Activated CD4-positive, alpha-beta T cell treated with anti-CD3 and anti-CD28 coated beads, Interleukin-2, amount 50 U/mL, for 1 hour (primary cell): Measurements from ENCODE around the gene NSL1.
"Not testable (repeated sequence)": the region's sequence is repeated elsewhere in the genome, so short reads cannot be mapped to it uniquely, and the experiment has no call there.

Experiments
- DNase-seq: peaks from one replicate; pipeline ENCODE4 v3.0.0-alpha.2; 2020

Gene NSL1

DNA sequence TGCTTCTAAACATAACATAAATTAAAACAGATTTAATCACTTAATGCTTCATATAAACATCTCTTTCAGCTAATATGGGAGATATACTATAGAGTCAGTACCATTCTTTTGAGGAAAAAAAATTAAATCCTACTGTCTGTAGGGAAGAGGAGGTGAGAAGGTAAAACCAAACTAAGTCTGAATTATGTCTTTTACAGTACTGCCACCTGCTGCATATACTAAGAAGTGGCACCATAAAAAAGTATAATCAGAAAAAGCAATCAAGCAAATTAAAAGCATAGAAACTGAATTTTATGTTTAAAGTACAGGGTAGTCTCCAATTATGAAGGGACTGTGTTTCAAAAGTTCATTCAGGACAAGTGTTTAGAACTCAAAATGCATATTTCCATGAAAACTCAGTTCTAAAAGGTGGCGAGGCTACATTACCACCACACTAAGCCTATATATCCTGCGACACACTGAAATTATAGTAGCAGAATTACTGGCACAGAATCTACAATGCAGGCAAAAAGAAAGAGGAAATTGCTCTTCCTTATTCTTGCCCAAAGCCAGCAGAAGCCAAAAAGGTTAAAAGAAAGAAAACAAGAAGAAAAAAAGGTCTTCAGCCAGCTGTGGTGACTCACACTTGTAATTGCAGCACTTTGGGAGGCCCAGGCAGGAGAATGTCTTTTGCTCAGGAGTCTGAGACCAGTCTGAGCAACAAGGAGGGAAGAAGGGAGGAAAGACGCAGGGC lies 9.0 kb downstream of the NSL1 start:
- no peak for DNase-seq

DNA sequence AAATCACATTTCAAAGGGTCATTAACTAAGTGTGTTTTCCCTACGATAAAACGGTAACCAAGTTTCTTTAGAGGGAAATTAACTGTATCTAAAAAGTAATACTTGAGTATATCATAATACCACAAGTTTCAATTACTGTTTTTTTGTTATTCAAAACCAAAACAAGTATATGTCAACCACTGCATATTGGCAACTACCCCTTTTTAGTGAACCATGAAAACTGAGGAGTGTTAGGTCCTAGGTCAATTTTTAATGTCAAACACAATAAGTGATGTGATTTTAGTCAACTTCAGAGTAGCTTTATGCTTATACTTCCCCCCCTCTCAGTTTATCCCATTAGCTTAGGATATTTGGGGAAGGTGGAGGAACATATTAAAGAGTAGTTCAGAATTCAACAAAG lies 10.4 kb downstream of the NSL1 start:
- no peak for DNase-seq

DNA sequence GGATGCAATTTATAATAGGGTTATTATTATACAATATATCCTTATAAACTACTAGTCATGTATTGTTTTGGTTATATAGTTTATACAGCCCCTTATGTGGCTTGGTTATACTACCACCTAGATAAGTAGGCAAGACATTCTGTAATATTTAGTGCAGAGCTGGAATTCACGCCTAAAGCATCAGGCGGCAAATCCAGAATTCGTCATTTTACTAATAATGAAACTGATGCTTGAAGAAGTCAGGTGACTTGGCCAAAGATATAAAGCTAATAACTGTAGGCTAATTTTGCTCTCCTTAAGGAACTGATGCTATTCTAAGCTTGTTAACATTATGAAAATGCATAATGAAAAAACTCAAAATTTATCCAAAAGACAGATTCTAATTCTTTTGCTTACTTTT lies 10.8 kb downstream of the NSL1 start:
- DNase-seq = no peak

DNA sequence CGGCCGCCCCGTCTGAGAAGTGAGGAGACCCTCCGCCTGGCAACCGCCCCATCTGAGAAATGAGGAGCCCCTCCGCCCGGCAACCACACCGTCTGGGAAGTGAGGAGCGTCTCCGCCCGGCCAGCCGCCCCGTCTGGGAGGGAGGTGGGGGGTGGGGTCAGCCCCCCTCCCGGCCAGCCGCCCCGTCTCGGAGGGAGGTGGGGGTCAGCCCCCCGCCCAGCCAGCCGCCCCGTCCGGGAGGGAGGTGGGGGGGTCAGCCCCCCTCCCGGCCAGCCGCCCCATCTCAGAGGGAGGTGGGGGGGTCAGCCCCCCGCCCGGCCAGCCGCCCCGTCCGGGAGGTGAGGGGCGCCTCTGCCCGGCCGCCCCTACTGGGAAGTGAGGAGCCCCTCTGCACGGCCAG lies 12.5 kb downstream of the NSL1 start:
- DNase-seq = not testable (repeated sequence)

DNA sequence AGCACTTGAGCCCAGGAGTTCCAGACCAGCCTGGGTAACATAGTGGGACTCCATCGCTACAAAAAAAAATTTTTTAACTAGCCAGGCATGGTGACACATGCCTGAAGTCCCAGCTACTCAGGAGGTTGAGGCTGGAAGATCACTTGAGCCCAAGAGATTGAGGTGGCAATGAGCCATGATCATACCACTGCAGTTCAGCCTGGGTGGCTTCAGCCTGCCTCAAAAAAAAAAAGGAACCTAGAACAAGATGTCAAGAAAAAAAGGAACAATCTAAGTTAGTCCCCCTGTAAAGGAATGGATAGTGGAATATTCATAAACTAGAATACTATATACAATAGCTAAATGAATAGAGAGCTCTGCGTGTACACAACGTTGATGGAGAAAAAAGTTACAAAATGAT lies 14.4 kb downstream of the NSL1 start:
- DNase-seq = no peak

DNA sequence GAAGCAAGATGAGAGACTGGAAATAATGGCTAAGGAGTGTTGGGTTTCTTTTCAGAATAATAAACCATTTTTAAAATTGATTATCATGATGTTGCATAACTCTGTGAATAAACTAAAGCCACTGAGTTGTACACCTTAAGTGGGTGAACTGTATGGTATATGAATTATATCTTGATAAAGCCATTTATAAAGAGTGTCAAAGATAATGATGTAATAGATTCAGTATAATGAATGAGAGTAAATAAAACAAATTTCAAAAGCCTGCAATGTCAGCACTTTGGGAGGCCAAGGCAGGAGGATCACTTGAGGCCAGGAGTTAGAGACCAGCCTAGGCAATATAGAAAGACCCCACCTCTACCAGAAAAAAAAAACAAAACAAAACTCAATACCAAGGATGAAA lies 16.3 kb downstream of the NSL1 start:
- no peak for DNase-seq

DNA sequence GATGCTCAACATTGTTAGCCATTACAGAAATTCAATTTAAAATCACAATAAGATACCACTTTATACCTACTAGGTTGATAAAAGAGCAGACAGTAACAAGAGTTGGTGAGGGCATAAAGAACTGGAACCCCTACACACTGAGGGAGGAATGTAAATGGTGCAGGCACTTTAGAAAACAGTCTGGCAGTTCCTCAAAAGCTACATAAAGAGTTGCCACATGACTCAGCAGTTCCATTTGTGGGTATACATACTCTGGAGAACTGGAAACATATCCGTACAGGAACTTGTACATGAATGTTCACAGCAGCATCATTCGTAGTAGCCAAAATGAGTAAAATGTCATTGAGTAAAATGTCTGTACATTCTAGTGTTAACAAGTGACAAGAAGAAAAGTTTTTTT lies 17.0 kb downstream of the NSL1 start:
- DNase-seq = no peak

DNA sequence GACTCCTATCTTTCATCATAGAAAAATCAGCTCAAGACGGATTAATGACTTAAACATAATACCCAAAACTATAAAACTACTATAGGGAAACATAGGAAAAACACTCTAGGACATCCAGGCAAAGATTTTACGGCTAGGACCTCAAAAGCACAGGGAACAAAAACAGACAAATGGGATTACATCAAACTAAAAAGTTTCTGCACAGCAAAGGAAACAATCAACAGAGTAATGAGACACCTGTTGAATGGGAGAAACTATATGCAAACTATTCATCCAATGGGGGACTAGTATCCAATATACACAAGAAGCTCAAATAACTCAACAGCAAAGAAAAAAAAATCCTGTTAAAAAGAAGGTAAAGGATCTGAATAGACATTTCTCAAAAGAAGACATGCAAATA lies 18.6 kb downstream of the NSL1 start:
- DNase-seq = no peak

DNA sequence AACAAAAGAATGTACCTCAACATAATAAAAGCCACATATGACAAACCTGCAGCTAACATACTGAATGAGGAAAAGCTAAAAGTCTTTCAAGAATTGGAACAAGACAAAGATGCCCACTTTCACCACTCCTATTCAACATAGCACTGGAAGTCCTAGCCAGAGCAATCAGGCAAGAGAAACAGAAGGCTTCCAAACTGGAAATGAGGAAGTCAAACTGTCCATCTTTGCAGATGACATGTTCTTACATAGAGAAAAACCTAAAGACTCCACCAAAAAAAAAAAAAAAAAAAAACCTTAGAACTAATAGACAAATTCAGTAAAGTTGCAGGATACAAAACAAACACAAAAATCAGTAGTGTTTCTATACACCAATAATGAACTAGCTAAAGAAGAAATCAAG lies 20.2 kb downstream of the NSL1 start:
- DNase-seq = no peak

DNA sequence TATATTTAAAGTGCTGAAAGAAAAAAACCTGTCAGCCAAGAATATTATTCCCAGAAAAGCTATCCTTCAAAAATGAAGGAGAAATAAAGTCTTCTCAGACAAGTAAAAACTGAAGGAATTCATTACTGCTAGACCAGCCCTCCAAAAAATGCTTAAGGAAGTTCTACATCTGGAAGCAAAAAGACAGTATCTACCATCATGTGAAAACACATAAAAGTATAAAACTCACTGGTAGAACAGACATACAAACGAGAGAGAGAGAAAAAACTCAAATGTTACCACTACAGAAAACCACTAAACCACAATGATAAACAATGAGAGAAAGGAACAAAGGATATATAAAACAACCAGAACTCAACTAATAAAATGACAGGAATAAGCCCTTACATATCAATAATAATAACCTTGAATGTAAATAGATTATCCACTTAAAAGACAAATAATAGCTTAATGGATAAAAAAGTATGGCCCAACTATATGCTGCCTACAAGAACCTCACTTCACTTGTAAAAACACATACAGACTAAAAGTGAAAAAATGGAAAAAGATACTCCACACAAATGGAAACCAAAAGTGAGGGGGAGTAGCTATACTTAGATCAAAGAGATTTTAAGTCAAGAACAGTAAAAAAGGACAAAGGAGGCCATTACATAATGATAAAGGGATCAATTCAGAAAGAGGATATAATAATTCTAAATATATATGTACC lies 22.0 kb downstream of the NSL1 start:
- DNase-seq = no peak

DNA sequence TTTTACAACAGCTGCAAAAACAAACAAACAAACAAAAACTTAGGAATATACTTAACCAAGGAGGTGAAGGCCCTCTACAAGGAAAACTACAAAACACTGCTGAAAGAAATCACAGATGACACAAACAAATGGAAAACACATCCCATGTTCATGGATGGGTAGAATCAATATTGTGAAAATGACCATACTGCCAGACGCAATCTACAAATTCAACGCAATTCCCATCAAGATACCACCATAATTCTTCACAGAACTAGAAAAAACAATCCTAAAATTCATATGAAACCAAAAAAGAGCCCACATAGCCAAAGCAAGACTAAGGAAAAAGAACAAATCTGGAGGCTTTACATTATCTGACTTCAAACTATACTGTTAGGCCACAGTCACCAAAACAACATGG lies 24.8 kb downstream of the NSL1 start:
- not testable (repeated sequence) for DNase-seq

DNA sequence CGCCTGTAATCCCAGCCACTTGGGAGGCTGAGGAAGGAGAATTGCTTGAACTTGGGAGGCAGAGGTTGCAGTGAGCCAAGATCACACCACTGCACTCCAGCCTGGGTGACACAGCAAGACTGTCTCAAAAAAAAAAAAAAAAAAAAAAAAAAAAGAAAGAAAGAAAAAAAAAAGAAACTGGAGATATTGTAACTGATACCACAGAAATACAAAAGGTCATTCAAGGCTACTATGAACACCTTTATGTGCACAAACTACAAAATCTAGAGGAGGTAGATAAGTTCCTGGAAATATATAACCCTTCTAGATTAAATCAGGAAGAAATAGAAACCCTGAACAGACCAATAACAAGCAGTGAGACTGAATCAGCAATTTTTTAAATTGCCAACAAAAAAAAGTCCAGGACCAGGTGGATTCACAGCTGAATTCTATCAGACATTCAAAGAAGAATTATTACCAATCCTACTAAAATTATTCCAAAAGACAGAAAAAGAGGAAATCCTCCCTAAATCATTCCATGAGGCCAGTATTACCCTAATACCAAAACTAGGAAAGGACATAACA lies 26.8 kb downstream of the NSL1 start:
- not testable (repeated sequence) for DNase-seq

DNA sequence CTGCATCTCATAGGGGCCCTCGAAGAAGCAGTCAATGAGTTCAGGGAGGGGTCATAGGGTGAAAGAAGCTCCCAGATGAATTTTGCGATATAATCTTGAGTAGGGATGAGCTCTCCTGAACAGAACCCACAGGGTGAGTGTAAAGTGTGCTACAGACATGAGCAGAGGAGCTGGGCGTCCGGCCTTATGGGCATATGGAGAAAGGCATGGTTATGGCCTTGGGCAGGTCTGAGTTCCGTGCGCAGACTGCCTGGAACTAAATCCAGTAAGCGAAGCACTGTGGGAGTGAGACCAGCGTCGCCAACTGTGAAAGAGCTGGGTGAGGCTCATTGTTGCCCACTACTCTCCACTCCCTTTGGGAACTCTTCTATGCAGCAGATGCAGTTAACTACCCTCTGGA lies 28.7 kb downstream of the NSL1 start:
- no peak for DNase-seq

DNA sequence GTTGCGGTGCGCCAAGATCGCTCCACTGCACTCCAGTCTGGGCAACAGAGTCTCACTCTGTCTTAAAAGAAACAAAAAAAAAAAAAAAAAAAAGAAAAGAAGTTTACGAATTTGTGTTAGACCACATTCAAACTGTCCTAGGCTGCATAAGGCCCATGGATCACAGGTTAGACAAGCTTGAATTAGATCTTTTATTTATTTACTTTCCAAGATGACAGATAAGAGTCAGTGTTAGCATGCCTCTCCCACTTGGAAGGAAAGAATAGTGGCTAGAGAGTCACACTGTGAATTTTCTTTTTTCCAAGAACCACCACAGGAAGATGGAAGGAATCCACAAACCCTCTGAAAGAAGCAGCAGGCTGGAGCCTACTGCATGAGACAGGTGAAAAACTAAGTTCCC lies 29.3 kb downstream of the NSL1 start:
- no peak for DNase-seq

DNA sequence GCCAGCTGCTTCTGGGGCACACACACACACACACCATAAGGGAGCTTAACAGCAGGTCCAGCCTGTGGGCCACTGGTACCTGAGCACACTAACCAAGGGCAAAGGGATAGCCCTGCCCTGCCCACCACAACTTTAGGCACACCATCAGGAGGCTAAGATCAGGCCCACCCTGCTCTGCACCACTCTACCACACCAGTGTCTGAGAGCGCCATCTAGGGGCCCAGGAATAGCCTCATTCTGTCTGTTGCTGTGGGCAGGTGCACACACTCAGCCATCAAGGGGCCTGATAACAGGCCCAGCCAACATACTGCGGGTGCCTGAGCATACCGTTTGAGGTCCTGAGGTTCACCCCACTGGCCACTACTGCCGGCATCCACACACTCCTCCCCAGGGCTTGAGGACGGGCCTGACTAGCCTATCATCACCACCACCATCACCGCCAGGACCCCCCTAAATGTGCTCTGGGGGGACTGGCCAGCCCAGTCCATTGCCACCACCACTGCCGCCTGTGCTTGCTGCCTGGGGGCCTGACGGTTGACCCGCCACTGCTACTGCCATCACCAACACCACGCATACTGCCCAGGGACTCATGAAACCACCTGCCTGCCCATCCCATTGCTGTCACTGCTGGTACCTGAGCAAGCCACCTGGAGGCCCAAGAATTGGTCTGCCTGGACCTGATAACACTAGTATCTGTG lies 31.3 kb downstream of the NSL1 start:
- DNase-seq = peak; percentile 58

DNA sequence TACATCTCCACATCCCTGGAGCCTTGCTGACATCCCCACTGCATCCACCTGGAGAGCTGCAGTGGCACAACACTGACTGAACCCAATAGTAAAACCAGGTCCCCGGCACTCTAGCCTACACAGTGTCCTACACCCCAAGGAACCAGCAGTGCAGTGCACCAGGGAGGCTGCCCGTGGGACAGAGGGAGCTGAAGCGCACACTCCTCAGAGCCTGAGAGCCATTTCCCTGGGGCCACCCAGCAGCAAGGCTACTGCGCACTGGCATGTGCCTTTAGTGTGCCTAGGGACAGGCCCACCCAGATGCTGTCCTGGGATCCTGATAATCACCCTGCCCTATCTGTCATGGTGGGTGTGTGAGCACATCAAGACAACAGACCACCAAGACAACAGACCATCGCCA lies 31.9 kb downstream of the NSL1 start:
- DNase-seq = no peak

DNA sequence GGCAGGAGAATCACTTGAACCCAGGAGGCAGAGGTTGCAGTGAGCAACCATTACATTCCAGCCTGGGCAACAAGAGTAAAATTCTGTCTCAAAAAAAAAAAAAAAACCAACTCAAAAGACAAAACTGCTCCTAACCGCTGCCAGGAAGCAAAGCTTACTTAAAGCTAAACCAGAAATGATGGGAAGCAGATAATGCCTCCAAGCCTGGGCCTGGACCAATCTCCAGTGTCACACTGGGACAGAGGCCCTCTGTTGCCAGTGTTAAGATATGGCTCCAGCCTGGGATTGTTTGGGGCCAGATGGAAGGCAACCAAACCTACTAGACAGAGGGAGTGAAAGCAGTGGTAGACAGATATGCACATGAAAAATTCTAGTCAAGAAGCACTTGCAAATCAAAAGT lies 36.9 kb downstream of the NSL1 start:
- no peak for DNase-seq

DNA sequence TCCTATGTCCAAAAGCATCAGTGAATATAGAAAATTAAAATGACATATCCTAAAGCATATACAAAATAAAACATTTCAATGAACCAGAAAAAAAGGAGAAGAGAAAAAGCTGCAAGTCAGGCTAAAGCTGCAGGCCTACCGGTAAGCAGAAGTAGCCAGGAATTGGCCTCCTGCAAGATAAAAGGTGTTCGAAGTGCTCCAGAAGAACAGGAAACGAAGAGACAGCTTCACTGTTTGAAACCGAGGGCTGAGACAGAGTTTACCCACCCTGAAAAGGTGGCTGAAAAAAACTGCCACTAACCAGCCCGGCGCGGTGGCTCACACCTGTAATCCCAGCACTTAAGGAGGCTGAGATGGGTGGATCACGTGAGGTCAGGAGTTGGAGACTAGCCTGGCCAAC lies 37.4 kb downstream of the NSL1 start:
- no peak for DNase-seq

DNA sequence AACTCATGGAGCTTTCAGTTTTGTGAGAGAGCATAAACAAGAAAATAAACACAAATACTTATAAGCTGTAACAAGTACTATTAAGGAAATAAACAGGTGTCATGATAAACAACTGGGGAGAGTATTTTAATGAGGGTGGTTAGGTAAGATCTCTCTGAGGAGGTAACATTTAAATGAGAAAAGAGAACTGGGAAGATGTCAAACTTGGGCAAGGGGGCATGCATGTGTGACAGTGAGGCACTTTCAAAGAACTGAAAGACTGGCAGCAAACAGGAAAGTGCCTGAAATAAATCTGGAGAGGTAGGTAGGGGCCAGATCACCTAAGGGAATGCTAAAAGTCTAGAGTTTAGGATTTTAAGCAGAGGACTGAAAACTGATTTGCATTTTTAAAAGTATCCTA lies 37.8 kb downstream of the NSL1 start:
- DNase-seq = no peak

DNA sequence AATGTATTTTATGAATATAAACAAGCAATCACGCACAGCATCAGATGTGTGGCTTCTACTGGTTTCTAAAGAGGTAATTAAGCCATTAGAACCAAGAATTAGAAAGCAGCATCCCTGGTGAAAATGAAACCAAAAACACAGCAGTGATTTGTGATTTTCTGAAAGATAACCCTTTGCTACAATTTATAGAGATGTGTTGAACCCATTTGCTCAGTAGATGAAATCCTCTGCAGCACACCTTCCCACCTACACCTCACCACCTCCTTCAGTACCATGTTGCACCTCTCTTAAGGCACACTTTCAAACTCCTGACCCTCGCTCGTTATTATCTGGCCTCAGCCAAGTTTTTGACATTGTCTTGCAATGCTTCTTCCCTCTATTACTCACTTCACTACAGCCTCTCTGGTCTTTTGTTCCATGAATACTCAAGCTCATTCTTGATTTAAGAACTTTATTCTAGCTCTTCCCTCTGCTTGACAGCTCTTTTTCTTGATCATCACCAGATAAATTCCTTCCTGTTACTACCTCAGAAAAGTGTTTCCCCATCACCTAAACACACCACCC lies 38.6 kb downstream of the NSL1 start:
- no peak for DNase-seq

DNA sequence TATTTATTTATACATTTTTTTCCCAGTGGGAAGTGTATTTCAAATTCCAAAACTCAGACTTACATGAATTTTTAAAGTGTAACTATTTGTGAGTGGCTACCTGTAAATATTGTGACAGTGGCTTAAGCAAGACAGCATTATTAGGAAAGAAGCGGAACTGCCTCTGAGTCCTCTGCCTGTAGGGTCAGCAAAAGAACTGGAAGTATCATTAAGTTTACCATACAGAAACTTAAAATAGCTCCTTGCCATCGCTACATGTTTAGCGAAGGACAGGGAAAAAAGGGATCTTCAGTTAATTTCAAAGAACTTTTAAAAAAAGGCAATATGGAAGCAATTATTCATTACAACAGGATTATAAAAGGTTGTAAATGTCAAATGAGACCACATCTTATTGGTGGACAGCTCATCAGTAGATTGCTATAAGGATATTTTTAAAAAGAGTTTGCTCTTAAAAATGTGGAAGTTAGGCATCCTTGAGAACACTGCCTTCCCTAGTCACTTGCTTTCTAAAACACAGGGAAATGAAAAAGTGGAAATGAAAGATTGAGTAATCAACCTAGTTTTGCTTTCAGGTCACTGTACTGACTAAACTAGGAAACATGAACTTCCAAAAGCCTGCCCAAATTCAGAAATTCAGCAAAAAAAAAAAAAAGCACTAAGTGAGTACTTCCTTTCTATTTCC lies 39.2 kb downstream of the NSL1 start:
- DNase-seq = no peak

DNA sequence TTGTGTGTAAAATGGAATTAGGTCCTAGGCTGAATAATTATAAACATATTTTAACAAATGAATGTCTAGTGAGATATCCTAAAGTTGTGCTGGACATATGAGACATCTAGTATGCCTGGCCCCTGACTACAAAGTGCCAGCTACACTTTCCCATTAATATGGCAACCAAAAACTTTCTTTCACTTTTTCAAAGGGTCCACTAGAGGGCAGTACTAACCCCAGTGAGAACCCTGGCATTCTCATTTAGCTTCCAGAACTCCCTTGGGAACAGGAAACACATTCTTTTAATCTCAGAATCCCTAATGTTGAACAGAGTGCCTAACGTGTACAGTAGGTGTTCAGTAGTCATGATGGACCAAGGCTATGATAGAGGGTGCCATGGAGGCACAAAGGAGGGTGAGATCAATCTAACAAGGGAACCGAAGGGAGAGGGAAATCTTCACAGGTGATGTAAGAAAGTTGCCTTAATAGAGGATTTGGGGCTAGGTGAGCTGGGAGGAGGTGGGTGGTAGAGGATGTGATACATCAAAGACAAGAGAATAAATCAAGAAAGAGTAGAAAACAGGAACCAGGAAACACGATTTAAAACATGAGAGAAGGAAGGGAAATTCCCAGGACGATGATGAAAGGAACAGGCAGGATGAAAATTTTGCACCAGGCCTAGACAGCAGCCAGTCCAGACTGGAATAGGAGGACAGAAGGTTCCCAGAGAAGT lies 41.6 kb downstream of the NSL1 start:
- no peak for DNase-seq
